ENCODE measurements around the gene MYOT. TPM values are rescaled to one million over a fixed set of nuclear protein-coding genes. Genes with fewer than 3 reads are reported as not detected.

The MYOT gene
- total RNA-seq, 2 donors from 2014 or later: 3.1 to 12.3 TPM

- intact Hi-C loops (cut with DNase I): loop anchor here in 1 of 2 donors (10.0 kb wide), 1 partner anchor 54 kb away; no protein-coding TSS in a partner anchor
- peak; percentile 95 for DNase-seq (ENCODE audit: low spot score)
These were observed 21.5 kb downstream of the MYOT start, which contains the start of gene PKD2L2 for GRCh38 chr5:137888863-137889759. Gene PKD2L2 (plus strand): TSS chr5:137889457. CDS start chr5:137889492, 35 bp downstream.

DNA sequence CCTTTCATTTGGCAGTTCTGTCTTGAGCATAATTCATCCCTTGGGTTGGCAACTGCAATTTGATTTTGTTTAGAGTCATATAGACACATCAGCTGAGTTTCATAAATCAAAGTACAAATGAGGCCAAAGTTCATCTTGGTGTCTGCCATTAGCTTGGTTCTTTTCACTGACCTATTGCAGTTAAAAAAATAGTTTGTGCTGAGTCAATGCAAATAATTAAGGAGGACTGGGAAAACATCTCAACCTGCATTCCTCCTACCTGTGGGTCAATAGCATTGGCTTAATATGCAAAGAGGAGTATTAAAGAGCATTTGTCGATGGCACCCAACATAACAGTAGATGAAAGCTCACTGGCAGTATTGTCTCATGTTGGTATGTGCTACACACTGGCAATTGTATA lies 23.2 kb downstream of the MYOT start:
- intact Hi-C loops (cut with DNase I): no loop called here
- DNase-seq (ENCODE audit: low spot score): no peak

DNA sequence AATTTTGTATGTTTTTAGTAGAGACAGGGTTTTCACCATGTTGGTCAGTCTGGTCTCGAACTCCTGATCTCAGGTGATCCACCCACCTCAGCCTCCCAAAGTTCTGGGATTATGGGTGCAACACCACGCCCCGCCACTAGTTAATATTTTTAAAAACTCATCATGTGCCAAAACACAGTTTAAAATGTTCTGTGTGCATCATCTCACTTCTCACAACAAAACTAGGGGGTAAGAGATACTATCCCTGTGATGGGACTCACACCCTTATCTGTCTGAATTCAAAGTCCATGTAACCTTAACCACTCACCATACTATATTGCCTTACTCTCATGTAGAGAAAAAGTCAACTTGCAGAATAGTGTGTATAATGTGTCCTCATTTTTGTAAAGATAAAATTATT lies 24.2 kb downstream of the MYOT start:
- no peak for DNase-seq (ENCODE audit: low spot score)
- intact Hi-C loops (cut with DNase I): no loop called here

- intact Hi-C loops (cut with DNase I): no loop called here
- DNase-seq (ENCODE audit: low spot score): no peak
These were observed 26.9 kb downstream of the MYOT start for GRCh38 chr5:137894586-137894985.

GRCh38 chr5:137896560-137896959 lies 28.9 kb downstream of the MYOT start:
- intact Hi-C loops (cut with DNase I): no loop called here
- no peak for DNase-seq (ENCODE audit: low spot score)

DNA sequence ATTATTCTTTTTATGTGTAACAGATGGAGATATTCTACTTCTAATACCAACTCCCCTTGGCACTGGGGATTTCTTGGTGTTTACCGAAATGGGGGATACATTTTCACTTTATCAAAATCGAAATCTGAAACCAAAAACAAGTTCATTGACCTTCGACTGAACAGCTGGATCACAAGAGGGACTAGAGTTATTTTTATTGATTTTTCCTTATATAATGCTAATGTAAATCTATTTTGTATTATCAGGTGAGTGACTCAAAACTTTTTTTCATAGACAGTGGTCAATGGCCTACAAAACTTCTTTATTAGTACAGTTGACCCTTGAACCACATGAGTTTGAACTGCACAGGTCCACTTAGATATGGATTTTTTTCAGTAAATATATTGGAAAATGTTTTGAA lies 31.8 kb downstream of the MYOT start:
- intact Hi-C loops (cut with DNase I): no loop called here
- DNase-seq (ENCODE audit: low spot score): no peak

GRCh38 chr5:137901011-137901817 lies 33.6 kb downstream of the MYOT start:
- no peak for DNase-seq (ENCODE audit: low spot score)
- intact Hi-C loops (cut with DNase I): no loop called here

DNA sequence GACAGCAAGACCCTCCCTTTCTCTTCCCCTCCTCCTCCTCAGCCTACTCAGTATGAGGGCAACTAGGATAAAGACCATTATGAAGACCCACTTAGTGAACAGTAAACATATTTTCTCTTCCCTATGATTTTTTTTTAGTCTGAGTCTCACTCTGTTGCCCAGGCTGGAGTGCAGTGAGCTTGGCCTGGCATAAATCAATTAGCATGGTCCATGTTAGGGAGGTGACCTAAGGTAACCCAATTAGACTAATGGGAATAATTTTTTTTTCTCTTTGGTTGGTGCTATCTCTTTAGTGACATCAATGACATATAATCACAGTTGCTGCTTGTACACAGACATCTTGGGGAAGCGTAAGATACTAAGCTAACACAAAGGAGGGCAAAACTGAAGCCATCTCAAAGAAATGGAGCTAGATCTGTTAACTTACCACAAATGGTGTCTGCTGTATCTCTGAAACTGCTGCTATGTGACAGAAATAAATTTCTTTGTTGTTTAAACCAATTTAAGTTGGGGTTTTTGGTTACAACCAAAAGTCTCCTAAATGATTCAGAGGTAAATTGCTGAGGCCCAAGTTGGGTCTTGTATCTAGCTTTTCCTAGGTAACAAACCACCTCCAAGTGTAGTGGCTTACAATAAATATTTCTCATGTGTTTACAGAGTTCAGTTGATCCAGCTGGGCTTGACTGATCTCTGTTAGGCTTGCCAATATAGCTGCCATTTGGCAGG lies 34.9 kb downstream of the MYOT start:
- no peak for DNase-seq (ENCODE audit: low spot score)
- intact Hi-C loops (cut with DNase I): no loop called here

DNA sequence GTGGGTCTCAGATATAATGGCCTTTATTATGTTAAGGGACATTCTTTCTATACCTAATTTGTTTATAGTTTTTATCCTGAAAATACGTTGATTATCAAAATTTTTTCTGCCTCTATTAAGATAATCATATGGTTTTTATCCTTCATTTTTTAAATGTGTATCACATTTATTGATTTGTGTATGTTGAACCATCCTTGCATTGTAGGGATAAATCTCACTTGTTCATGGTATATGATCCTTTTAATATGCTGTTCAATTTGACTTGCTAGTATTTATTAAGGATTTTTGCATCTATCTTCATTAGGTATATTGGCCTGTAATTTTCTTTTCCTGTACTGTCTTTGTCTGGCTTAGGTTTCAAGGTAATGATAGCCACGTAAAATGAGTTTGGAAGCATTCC lies 47.1 kb downstream of the MYOT start:
- intact Hi-C loops (cut with DNase I): no loop called here
- no peak for DNase-seq (ENCODE audit: low spot score)

DNA sequence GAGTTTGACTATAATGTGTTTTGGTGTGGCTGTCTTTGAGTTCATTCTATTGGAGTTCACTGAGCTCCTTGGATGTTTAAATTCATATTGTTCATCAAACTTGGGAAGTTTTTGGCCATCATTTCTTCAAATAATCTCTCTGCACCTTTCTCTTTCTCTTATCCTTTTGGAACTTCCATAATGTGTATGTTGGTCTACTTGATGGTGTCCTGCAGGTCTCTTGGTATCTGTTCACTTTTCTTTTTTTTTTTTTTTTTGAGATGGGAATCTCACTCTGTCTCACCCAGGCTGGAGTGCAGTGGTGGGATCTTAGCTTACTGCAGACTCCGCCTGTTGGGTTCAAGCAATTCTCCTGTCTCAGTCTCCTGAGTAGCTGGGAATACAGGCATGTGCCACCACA lies 49.3 kb downstream of the MYOT start:
- DNase-seq (ENCODE audit: low spot score): no peak
- intact Hi-C loops (cut with DNase I): no loop called here

DNA sequence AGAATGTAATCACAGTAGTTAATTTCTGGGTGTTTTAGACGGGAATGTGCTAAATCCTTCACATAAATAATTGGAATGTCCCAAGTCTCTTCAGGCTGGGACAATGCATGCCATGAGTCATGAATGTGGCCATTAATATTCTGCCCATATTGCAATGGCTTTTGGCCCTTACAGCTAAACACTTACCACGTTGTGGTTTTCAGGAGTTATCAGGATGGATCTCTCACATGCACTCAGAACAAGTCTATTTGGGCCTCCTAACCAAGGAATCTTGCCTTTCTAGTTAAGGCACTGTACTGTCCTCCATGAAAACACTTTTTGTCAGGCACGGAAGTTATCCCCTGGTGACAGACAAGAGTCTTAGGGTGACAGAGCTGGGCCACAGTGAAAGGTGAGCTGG lies 54.3 kb downstream of the MYOT start:
- intact Hi-C loops (cut with DNase I): no loop called here

GRCh38 chr5:137923856-137924255 lies 56.2 kb downstream of the MYOT start:
- DNase-seq (ENCODE audit: low spot score): no peak
- intact Hi-C loops (cut with DNase I): no loop called here

More for the DNA sequence above, 54.3 kb downstream of the MYOT start:
- no peak for DNase-seq (ENCODE audit: low spot score)

DNA sequence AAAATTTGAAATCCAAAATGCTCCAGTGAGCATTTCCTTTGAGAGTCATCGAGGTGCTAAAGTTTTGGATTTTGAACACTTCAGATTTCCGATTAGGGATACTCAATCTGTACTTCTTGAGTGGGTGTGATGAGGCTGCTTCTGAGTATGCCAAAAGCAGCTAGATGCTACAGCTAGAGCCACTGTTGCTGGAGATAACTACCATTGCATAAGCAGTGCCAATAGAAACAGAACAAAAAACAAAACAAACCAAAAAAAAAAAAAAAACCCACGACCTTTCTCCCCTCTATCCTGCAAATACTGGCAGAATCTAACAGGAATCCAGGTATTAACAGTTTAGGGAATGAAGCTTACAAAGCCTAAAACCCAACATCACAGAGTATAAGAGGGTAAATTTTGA lies 65.1 kb downstream of the MYOT start:
- DNase-seq (ENCODE audit: low spot score): no peak
- intact Hi-C loops (cut with DNase I): no loop called here

DNA sequence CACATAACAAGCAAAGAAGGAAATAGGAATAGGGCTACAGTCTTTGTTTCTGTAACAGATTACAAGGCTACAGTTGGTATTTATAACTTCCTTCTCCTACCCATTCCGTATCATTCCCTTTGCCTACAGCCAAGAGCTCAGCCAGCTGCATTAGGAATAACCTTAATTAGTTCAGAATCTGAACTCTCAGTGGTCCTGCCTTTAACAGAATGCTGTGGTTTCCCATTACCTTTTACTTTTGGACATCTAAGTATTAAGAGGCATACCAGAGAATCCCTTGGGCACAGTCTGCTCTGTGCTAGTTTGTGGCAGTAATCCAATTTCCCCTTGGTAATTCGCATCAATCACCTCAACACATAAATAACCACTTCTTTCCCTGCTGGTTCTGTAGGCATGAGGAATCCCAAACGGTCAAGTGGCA lies 65.8 kb downstream of the MYOT start:
- no peak for DNase-seq (ENCODE audit: low spot score)
- intact Hi-C loops (cut with DNase I): no loop called here

- intact Hi-C loops (cut with DNase I): no loop called here
- no peak for DNase-seq (ENCODE audit: low spot score)
These were observed 67.5 kb downstream of the MYOT start for GRCh38 chr5:137935190-137935589.

- DNase-seq (ENCODE audit: low spot score): no peak
- intact Hi-C loops (cut with DNase I): no loop called here
These were observed 68.0 kb downstream of the MYOT start for GRCh38 chr5:137935694-137936093.
